H1 (cell line): ENCODE measurements around the gene RASSF3. TPM values are rescaled to one million over a fixed set of nuclear protein-coding genes. Genes with fewer than 3 reads are reported as not detected.

Experiments
- CTCF ChIA-PET: fragments of 300-600 bp; sonication (Branson Sonifier 250); formaldehyde crosslinking; loops from one replicate; lab custom pipeline; 2021; ENCODE audit not compliant: partially characterized antibody; lab: Charles Lee
- POLR2A ChIA-PET: fragments of 300-600 bp; sonication (Branson Sonifier 250); formaldehyde crosslinking; loops from one replicate; lab custom pipeline; 2021; ENCODE audit warnings: inconsistent platforms; ENCODE audit not compliant: partially characterized antibody; lab: Charles Lee
- DNase-seq, 2 experiments: peaks; one replicate each; pipeline versions ENCODE4 v3.0.0 to v3.0.0-alpha.2; 2010 to 2022; ENCODE audit warnings: low spot score in 2 of 2, low read depth in 1 of 2, mixed read lengths in 1 of 2
- FAIRE-seq: peaks from 2 replicates; lab custom pipeline; 2011; peaks lifted over from hg19 to GRCh38; lab: Jason Lieb, UNC
- H2AFZ ChIP-seq: 2 replicates; pipeline ENCODE4 v1.8.1; 2012; ENCODE audit warnings: low read length, inconsistent platforms
- H2AK5ac ChIP-seq: 2 replicates; pipeline ENCODE4 v1.6.1; 2013; ENCODE audit warnings: low read depth, low read length
- H2BK120ac ChIP-seq: replicated peaks from 2 replicates; pipeline ENCODE3; 2013; ENCODE audit warnings: low read depth, low read length, inconsistent platforms
- H2BK12ac ChIP-seq: 2 replicates; pipeline ENCODE4 v1.6.1; 2013; ENCODE audit warnings: low read depth, low read length
- H2BK15ac ChIP-seq: 2 replicates; pipeline ENCODE4 v1.6.1; 2013; ENCODE audit warnings: low read length
- H2BK20ac ChIP-seq: 2 replicates; pipeline ENCODE4 v1.6.1; 2013; ENCODE audit warnings: low read length
- H2BK5ac ChIP-seq: 2 replicates; pipeline ENCODE4 v1.6.1; 2013; ENCODE audit warnings: low read depth, low read length
- H3K14ac ChIP-seq: 2 replicates; pipeline ENCODE4 v1.6.1; 2013; ENCODE audit warnings: inconsistent platforms; ENCODE audit not compliant: insufficient read length
- H3K18ac ChIP-seq: 2 replicates; pipeline ENCODE4 v1.6.1; 2013; ENCODE audit warnings: low read length; ENCODE audit errors: extremely low read depth
- H3K23ac ChIP-seq: 2 replicates; pipeline ENCODE4 v1.6.1; 2013; ENCODE audit warnings: inconsistent platforms; ENCODE audit not compliant: insufficient read length
- H3K23me2 ChIP-seq: 2 replicates; pipeline ENCODE4 v1.6.1; 2013; ENCODE audit warnings: low read depth, low read length
- H3K27ac ChIP-seq: 2 replicates; pipeline ENCODE4 v1.6.1; 2011; ENCODE audit warnings: low read depth, low read length, inconsistent platforms
- H3K27me3 ChIP-seq, 4 experiments: replicated peaks in 1 of 4; 1 replicate in 1 of 4; 2 replicates in 3 of 4; pipeline versions ENCODE4 v1.6.1 to v1.8.1; 2011 to 2013; ENCODE audit warnings: low read length in 3 of 4, mild to moderate bottlenecking in 3 of 4, inconsistent platforms in 2 of 4, mixed read lengths in 2 of 4, moderate library complexity in 1 of 4; ENCODE audit not compliant: control insufficient read depth in 3 of 4, insufficient read depth in 3 of 4; ENCODE audit errors: extremely low read depth in 1 of 4
- H3K36me3 ChIP-seq, 4 experiments: 2 replicates each; pipeline versions ENCODE4 v1.6.1 to v1.8.1; 2011 to 2013; ENCODE audit warnings: mild to moderate bottlenecking in 4 of 4, low read length in 3 of 4, moderate library complexity in 2 of 4, control low read depth in 1 of 4, inconsistent platforms in 1 of 4; ENCODE audit not compliant: insufficient read depth in 4 of 4, control insufficient read depth in 2 of 4
- H3K4ac ChIP-seq: replicated peaks from 2 replicates; pipeline ENCODE3; 2013; ENCODE audit warnings: low read length, low read depth, mixed read lengths, inconsistent platforms; ENCODE audit not compliant: insufficient read length
- H3K4me1 ChIP-seq, 4 experiments: replicated peaks in 1 of 4; 1 replicate in 1 of 4; 2 replicates in 3 of 4; pipeline versions ENCODE4 v1.6.1 to v1.8.1; 2011 to 2013; ENCODE audit warnings: low read length in 3 of 4, inconsistent platforms in 2 of 4, mixed read lengths in 1 of 4; ENCODE audit not compliant: insufficient read depth in 4 of 4, control insufficient read depth in 3 of 4
- H3K4me2 ChIP-seq, 2 experiments: 2 replicates each; pipeline versions ENCODE4 v1.6.1 to v1.8.1; 2011 to 2013; ENCODE audit warnings: low read depth in 2 of 2, low read length in 2 of 2, control low read depth in 1 of 2, inconsistent platforms in 1 of 2, mild to moderate bottlenecking in 1 of 2; ENCODE audit not compliant: insufficient read depth in 1 of 2
- H3K4me3 ChIP-seq, 4 experiments: fragments of 200-600, 300-600 bp in 1 of 4; sonication (generic), shearing (Covaris generic), sonication (Bioruptor Twin) in 1 of 4; 2 replicates each; pipeline versions ENCODE4 v1.5.1 to v1.8.1; 2011 to 2016; ENCODE audit warnings: low read length in 4 of 4, low read depth in 3 of 4, control low read depth in 2 of 4, inconsistent platforms in 2 of 4, mild to moderate bottlenecking in 2 of 4, mixed read lengths in 1 of 4, moderate library complexity in 1 of 4; ENCODE audit not compliant: insufficient read depth in 2 of 4; ENCODE audit errors: extremely low read depth in 1 of 4
- H3K56ac ChIP-seq: replicated peaks from 2 replicates; pipeline ENCODE3; 2013; ENCODE audit warnings: low read depth, mild to moderate bottlenecking, mixed read lengths, low read length, inconsistent platforms; ENCODE audit not compliant: insufficient read length
- H3K79me1 ChIP-seq: 2 replicates; pipeline ENCODE4 v1.6.1; 2013; ENCODE audit warnings: low read depth, low read length, control low read depth
- H3K79me2 ChIP-seq, 2 experiments: 2 replicates each; pipeline versions ENCODE4 v1.6.1 to v1.8.1; 2012 to 2013; ENCODE audit warnings: low read length in 2 of 2, mild to moderate bottlenecking in 2 of 2, inconsistent platforms in 1 of 2; ENCODE audit not compliant: insufficient read depth in 2 of 2, control insufficient read depth in 1 of 2
- H3K9ac ChIP-seq, 4 experiments: replicated peaks in 1 of 4; 1 replicate in 1 of 4; 2 replicates in 3 of 4; pipeline versions ENCODE4 v1.6.1 to v1.8.1; 2011 to 2013; ENCODE audit warnings: low read depth in 3 of 4, low read length in 3 of 4, control low read depth in 2 of 4, mild to moderate bottlenecking in 2 of 4, moderate library complexity in 2 of 4, inconsistent platforms in 1 of 4; ENCODE audit errors: extremely low read depth in 1 of 4
- H3K9me3 ChIP-seq, 2 experiments: 2 replicates each; pipeline versions ENCODE4 v1.6.1 to v1.8.1; 2012 to 2013; ENCODE audit warnings: mild to moderate bottlenecking in 2 of 2, moderate library complexity in 2 of 2, control low read depth in 1 of 2, inconsistent platforms in 1 of 2, low read depth in 1 of 2, low read length in 1 of 2, mixed read lengths in 1 of 2; ENCODE audit not compliant: insufficient read depth in 2 of 2
- H4K20me1 ChIP-seq, 2 experiments: replicated peaks in 1 of 2; 2 replicates each; pipeline versions ENCODE3 to v1.8.1; 2011 to 2013; ENCODE audit warnings: inconsistent platforms in 2 of 2, low read length in 2 of 2, mild to moderate bottlenecking in 1 of 2; ENCODE audit not compliant: insufficient read depth in 2 of 2, control insufficient read depth in 1 of 2
- H4K5ac ChIP-seq: 2 replicates; pipeline ENCODE4 v1.6.1; 2013; ENCODE audit warnings: low read length, low read depth, mixed read lengths, inconsistent platforms; ENCODE audit not compliant: insufficient read length
- H4K8ac ChIP-seq: 2 replicates; pipeline ENCODE4 v1.8.0; 2013; ENCODE audit warnings: mild to moderate bottlenecking, moderate library complexity, low read length, inconsistent platforms; ENCODE audit not compliant: insufficient read depth; ENCODE audit errors: extremely low read depth
- H4K91ac ChIP-seq: replicated peaks from 2 replicates; pipeline ENCODE3; 2013; ENCODE audit warnings: low read length, mixed read lengths, inconsistent platforms; ENCODE audit not compliant: insufficient read length
- GTF2F1 ChIP-seq: IDR thresholded peaks from 2 replicates; pipeline ENCODE4 v1.6.1; 2012; ENCODE audit warnings: low read depth, low read length, improper control_type of control experiment, borderline replicate concordance
- PHF8 ChIP-seq: fragments of 200-600 bp; sonication (generic); conservative IDR thresholded peaks from 2 replicates; pipeline ENCODE4 v1.7.1; 2012; ENCODE audit warnings: low read depth, mild to moderate bottlenecking, inconsistent platforms, low read length, moderate library complexity
- WGBS, 2 experiments: shearing (Covaris generic) in 1 of 2; methylation state at CpG; one replicate each; pipeline versions ENCODE4 v1.1.6 to v1.1.7; 2013 to 2015; ENCODE audit warnings: low lambda C conversion rate in 2 of 2, mixed read lengths in 2 of 2, inconsistent platforms in 1 of 2, low coverage in 1 of 2, missing lambda C conversion rate in 1 of 2; ENCODE audit not compliant: insufficient replicate concordance in 2 of 2, insufficient coverage in 1 of 2, insufficient read length in 1 of 2; ENCODE audit errors: extremely low coverage in 1 of 2, missing lambda C conversion rate in 1 of 2; 5-methylcytosine and 5-hydroxymethylcytosine counted together
- polyA plus RNA-seq, 7 experiments: library from polyadenylated mRNA; depleted of rRNA in 3 of 7; stranded (reverse) in 5 of 7; unstranded in 2 of 7; fragments of >200 nt in 5 of 7; fragments of 200-250 nt in 2 of 7; gene quantifications; 1 replicate in 5 of 7; 2 replicates in 1 of 7; 4 replicates in 1 of 7; pipeline versions ENCODE4 v1.2.1 to v1.2.3, GENCODE V29; 2011 to 2013; ENCODE audit warnings: missing spikeins in 2 of 7, mixed read lengths in 2 of 7
- total RNA-seq: library from RNA; stranded (reverse); fragmentation: NEBNext Ultra II Directional; extraction: Animal tissue kit (Norgen Biotek cat#: 25700); gene quantifications from 2 replicates; pipeline ENCODE4 v1.2.1, GENCODE V29; 2021

Gene RASSF3
- total and polyA plus RNA-seq, 2 of the 8 experiments (the other 6 are each of a cell fraction or from before 2014, with no cell fraction given), result 19.1 to 64.3 TPM

DNA sequence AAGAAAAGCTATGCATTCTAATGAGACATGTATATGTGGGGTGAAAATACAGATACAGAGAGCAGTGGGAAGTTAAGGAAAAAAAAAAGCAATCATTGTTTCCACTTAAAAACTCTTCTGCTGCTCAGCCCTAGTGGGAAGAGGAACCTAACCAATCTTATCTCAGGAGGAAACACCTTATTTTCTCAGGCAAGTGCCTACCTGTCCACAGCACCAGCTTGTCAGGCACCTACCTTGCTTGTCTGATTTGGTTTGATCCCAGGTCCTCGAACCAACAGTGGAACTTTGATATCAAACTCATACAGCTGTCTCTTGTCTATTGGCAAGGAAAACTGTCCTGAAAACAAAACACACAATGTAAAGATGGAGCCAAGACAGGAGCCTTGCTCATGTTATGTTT lies 126.5 kb downstream of the RASSF3 start:
- Histone ChIP-seq H3K4ac (no peak overlapping the region), H3K79me2 (no peaks in the 10 kb centered on the region), H3K18ac (no peak overlapping the region), H3K9ac (peak overlapping the region in 1 of 4 experiments; percentile 13; a peak in 1 of 7 replicates), H3K9me3 (no peaks in the 10 kb centered on the region), H3K14ac (no peak overlapping the region), H3K4me3 (no peak overlapping the region), H3K27ac (no peak overlapping the region), H3K79me1 (no peaks in the 10 kb centered on the region), H4K8ac (no peak overlapping the region), H3K4me1 (no peaks in the 10 kb centered on the region), H3K27me3 (no peaks in the 10 kb centered on the region), H3K23ac (no peak overlapping the region), H4K91ac (no peak overlapping the region), H3K36me3 (peaks cover 7 to 54% (median 22%) of the 10 kb centered on the region in 4 experiments), H2BK20ac (no peak overlapping the region), H4K5ac (no peak overlapping the region), H2AFZ (no peak overlapping the region), H2AK5ac (no peak overlapping the region), H4K20me1 (peaks cover 2% of the 10 kb centered on the region in 2 experiments), H3K4me2 (no peak overlapping the region), H3K56ac (no peak overlapping the region), H3K23me2 (no peaks in the 10 kb centered on the region), H2BK15ac (no peak overlapping the region), H2BK120ac (no peak overlapping the region), H2BK12ac (no peak overlapping the region), H2BK5ac (no peak overlapping the region)
- POLR2A ChIA-PET, result interaction anchor here (1.3 kb wide), 1 partner anchor 23 kb away, joined by 4 read pairs; the partner anchor contains the start of gene GNS
- CTCF ChIA-PET, result interaction anchor here (0.7 kb wide), 1 partner anchor 12 kb away, joined by 4 read pairs; no protein-coding TSS in a partner anchor
- FAIRE-seq, result no peak
- no peak for TF ChIP-seq PHF8
- no peak for TF ChIP-seq GTF2F1
- 95% methylated on average over 1 of the region's 1 CpG; no CpG with 5 or more reads in 1 of the 2 experiments for WGBS, 2 experiments
- no peak for DNase-seq
